ENCODE measurements around the gene IL1RAP. TPM values are rescaled to one million over a fixed set of nuclear protein-coding genes. Genes with fewer than 3 reads are reported as not detected.
"Not testable (repeated sequence)": the region's sequence is repeated elsewhere in the genome, so short reads cannot be mapped to it uniquely, and the experiment has no call there.

Gene IL1RAP
- total RNA-seq, 2 donors from 2014 or later = 17.7 to 18.0 TPM

DNA sequence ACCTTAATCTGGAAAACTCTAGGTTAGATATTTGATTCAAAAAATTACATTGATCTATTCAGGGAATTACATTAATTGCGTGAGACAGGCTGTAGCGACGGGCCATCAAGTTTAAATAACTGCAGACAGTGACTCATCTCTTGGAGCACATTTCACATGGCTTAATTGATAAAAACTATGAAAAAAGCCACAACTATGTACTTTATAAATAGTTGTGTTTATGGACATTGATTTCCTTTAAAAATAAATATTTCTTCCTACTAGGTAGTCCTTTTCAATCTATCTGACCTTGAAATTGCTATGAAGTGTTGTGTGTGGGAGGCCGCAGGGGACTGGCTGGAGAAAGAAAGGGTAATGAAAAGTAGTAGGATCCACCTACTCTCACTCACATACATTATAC is 157.8 kb downstream of the IL1RAP start:
- H3K4me3 ChIP-seq = no peak overlapping the region
- no peaks in the 10 kb centered on the region for H3K9me3 ChIP-seq
- no peaks in the 10 kb centered on the region for H3K4me1 ChIP-seq (replicated peaks)
- no peaks in the 10 kb centered on the region for H3K36me3 ChIP-seq
- intact Hi-C loops (cut with DNase I) = no loop called here
- TF ChIP-seq POLR2A (IDR thresholded peaks at IDR 0.05) (no peak), POLR2AphosphoS5 (IDR thresholded peaks at IDR 0.05) (no peak)
- TF ChIP-seq, protein P1, sequence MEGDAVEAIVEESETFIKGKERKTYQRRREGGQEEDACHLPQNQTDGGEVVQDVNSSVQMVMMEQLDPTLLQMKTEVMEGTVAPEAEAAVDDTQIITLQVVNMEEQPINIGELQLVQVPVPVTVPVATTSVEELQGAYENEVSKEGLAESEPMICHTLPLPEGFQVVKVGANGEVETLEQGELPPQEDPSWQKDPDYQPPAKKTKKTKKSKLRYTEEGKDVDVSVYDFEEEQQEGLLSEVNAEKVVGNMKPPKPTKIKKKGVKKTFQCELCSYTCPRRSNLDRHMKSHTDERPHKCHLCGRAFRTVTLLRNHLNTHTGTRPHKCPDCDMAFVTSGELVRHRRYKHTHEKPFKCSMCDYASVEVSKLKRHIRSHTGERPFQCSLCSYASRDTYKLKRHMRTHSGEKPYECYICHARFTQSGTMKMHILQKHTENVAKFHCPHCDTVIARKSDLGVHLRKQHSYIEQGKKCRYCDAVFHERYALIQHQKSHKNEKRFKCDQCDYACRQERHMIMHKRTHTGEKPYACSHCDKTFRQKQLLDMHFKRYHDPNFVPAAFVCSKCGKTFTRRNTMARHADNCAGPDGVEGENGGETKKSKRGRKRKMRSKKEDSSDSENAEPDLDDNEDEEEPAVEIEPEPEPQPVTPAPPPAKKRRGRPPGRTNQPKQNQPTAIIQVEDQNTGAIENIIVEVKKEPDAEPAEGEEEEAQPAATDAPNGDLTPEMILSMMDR (IDR thresholded peaks at IDR 0.05) = no peak
- no peaks in the 10 kb centered on the region for H3K27me3 ChIP-seq (replicated peaks; ENCODE audit: insufficient read depth)
- DNase-seq (ENCODE audit: low spot score) = no peak
- 89% methylated on average over 4 of the region's 4 CpGs for WGBS
- no peak overlapping the region for H3K27ac ChIP-seq

DNA sequence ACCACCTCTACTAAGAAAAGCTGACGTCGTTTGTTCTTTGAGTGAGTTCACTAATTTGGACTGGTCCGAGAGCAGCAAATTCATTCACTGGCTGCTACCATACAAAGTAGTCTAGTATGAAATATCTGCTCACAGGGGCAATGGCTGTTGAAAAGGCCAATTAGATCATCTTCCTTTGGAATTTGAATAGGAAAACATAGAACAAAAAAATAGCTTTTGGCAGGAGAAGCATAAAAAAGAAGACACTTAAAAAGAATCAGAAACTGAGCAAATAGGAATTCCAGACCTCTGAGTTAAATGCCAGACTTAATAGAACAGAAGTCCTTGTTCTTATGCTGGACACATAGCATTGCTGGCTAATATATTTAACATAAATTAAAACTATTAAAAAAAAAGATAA is 159.3 kb downstream of the IL1RAP start:
- intact Hi-C loops (cut with DNase I) = no loop called here
- 72% methylated on average over 3 of the region's 3 CpGs for WGBS
- H3K27ac ChIP-seq = no peak overlapping the region

DNA sequence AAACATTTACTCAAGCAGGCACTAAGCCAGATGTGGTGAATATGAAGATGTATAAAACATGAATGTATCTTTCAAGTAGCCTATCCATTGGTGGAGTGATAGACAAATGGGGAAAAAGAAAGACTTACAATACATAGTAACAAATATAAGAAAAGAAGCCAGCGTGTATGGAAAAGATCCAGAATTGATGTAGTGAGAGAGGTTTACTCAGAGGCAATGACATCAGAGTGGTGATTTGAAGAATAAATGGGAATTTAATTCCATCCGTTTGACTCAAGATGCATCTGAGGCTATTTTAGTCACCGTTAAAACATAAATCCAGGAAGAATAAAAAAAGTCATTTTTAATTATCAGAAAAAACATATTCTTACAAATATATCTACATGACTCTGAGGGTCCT is 162.6 kb downstream of the IL1RAP start:
- Histone ChIP-seq H3K27me3 (replicated peaks; ENCODE audit: insufficient read depth) (no peaks in the 10 kb centered on the region), H3K4me3 (no peak overlapping the region), H3K9me3 (no peaks in the 10 kb centered on the region), H3K27ac (no peak overlapping the region), H3K36me3 (no peaks in the 10 kb centered on the region), H3K4me1 (replicated peaks) (no peaks in the 10 kb centered on the region)
- WGBS = 91% methylated on average over 3 of the region's 3 CpGs
- no peak for DNase-seq (ENCODE audit: low spot score)
- intact Hi-C loops (cut with DNase I) = no loop called here
- no peak for TF ChIP-seq POLR2A (IDR thresholded peaks at IDR 0.05)
- TF ChIP-seq, protein P1 (IDR thresholded peaks at IDR 0.05) = no peak
- no peak for TF ChIP-seq POLR2AphosphoS5 (IDR thresholded peaks at IDR 0.05)

More for the DNA sequence above, 159.3 kb downstream of the IL1RAP start:
- no peak for DNase-seq (ENCODE audit: low spot score)
- Histone ChIP-seq H3K4me3 (no peak overlapping the region), H3K9me3 (no peaks in the 10 kb centered on the region), H3K4me1 (replicated peaks) (no peaks in the 10 kb centered on the region), H3K27me3 (replicated peaks; ENCODE audit: insufficient read depth) (no peaks in the 10 kb centered on the region), H3K36me3 (no peaks in the 10 kb centered on the region)
- TF ChIP-seq POLR2AphosphoS5 (IDR thresholded peaks at IDR 0.05) = no peak
- TF ChIP-seq POLR2A (IDR thresholded peaks at IDR 0.05) = no peak
- TF ChIP-seq, protein P1 (IDR thresholded peaks at IDR 0.05) = no peak

DNA sequence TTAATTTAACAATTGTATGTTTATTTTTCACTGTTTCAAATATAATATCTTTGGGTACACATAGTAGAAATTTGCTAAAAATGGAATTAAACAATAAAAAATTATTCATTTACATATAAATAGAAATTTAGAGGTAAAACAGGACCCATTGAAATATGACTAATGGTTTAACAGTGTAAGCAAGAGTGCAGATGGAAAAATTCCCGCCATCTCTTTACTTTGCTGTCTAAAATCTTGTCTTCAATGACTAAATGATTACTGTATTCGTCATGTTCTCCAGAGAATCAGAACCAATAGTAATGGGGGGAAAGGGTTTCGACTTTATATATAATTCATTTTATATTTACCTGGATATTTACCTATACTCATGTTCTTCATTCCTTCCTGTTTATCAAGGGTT is 163.1 kb downstream of the IL1RAP start:
- WGBS = 97% methylated on average over 3 of the region's 3 CpGs
- H3K27ac ChIP-seq = no peak overlapping the region
- DNase-seq (ENCODE audit: low spot score) = no peak

DNA sequence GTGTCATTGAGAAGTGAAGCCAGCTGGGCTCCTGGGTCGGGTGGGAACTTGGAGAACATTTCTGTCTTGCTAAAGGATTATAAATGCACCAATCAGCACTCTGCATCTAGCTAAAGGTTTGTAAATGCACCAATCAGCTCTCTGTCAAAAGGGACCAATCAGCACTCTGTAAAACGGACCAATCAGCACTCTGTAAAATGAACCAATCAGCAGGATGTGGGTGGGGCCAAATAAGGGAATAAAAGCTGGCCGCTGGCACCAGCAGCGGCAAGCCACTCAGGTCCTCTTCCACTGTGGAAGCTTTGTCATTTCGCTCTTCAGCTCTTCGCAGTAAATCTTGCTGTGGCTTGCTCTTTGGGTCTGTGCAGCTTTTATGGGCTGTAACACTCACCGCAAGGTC is 164.0 kb downstream of the IL1RAP start:
- intact Hi-C loops (cut with DNase I); H3K27ac ChIP-seq; H3K9me3 ChIP-seq; DNase-seq (ENCODE audit: low spot score); H3K4me1 ChIP-seq (replicated peaks); H3K4me3 ChIP-seq; H3K27me3 ChIP-seq (replicated peaks; ENCODE audit: insufficient read depth); H3K36me3 ChIP-seq: not testable (repeated sequence)
- 68% methylated on average over 7 of the region's 7 CpGs for WGBS

More for the DNA sequence above, 163.1 kb downstream of the IL1RAP start:
- Histone ChIP-seq H3K4me3 (no peak overlapping the region), H3K36me3 (no peaks in the 10 kb centered on the region), H3K4me1 (replicated peaks) (no peaks in the 10 kb centered on the region), H3K9me3 (no peaks in the 10 kb centered on the region), H3K27me3 (replicated peaks; ENCODE audit: insufficient read depth) (no peaks in the 10 kb centered on the region)
- TF ChIP-seq POLR2AphosphoS5 (IDR thresholded peaks at IDR 0.05) (no peak), POLR2A (IDR thresholded peaks at IDR 0.05) (no peak)
- TF ChIP-seq, protein P1 (IDR thresholded peaks at IDR 0.05) = no peak
- intact Hi-C loops (cut with DNase I) = no loop called here

All from prostate gland (tissue), 2 donors.